Measurements from ENCODE around the gene BIVM.
A peak's percentile ranks its signal among the peaks of the same experiment; 100 is the strongest.

The BIVM gene

GRCh38 chr13:102793611-102794355 lies 5.1 kb upstream of the BIVM start:
- Histone ChIP-seq H3K27ac (ENCODE audit: low read length) (no peak overlapping the region), H3K36me3 (ENCODE audit: control insufficient read depth, low read depth, low read length) (peaks cover 20% of the 10 kb centered on the region), H3K27me3 (ENCODE audit: control insufficient read depth, insufficient read depth, low read length) (peaks cover 11% of the 10 kb centered on the region), H3K4me3 (ENCODE audit: low read length) (no peak overlapping the region), H3K4me1 (ENCODE audit: control insufficient read depth, low read depth, low read length) (peaks cover 7% of the 10 kb centered on the region), H3K9ac (ENCODE audit: low read length) (no peak overlapping the region), H3K9me3 (ENCODE audit: control insufficient read depth, low read depth, low read length) (no peaks in the 10 kb centered on the region)

- no peak overlapping the region for H3K27ac ChIP-seq (ENCODE audit: low read length)
- H3K9ac ChIP-seq (ENCODE audit: low read length), result peak overlapping the region; percentile 32
- no peaks in the 10 kb centered on the region for H3K4me1 ChIP-seq (ENCODE audit: control insufficient read depth, low read depth, low read length)
- no peaks in the 10 kb centered on the region for H3K9me3 ChIP-seq (ENCODE audit: control insufficient read depth, low read depth, low read length)
- H3K4me3 ChIP-seq (ENCODE audit: low read length), result peak overlapping the region; percentile 77
- peaks cover 28% of the 10 kb centered on the region for H3K27me3 ChIP-seq (ENCODE audit: control insufficient read depth, insufficient read depth, low read length)
- no peaks in the 10 kb centered on the region for H3K36me3 ChIP-seq (ENCODE audit: control insufficient read depth, low read depth, low read length)
Measured at GRCh38 chr13:102799426-102800144, 666 bp downstream of the BIVM start.

GRCh38 chr13:102800145-102801041 lies 1.5 kb downstream of the BIVM start:
- Histone ChIP-seq H3K4me3 (ENCODE audit: low read length) (peak overlapping the region; percentile 77), H3K36me3 (ENCODE audit: control insufficient read depth, low read depth, low read length) (no peaks in the 10 kb centered on the region), H3K9ac (ENCODE audit: low read length) (peak overlapping the region; percentile 36), H3K4me1 (ENCODE audit: control insufficient read depth, low read depth, low read length) (no peaks in the 10 kb centered on the region), H3K27me3 (ENCODE audit: control insufficient read depth, insufficient read depth, low read length) (peaks cover 28% of the 10 kb centered on the region), H3K9me3 (ENCODE audit: control insufficient read depth, low read depth, low read length) (no peaks in the 10 kb centered on the region), H3K27ac (ENCODE audit: low read length) (no peak overlapping the region)

- no peak overlapping the region for H3K4me3 ChIP-seq (ENCODE audit: low read length)
- no peak overlapping the region for H3K27ac ChIP-seq (ENCODE audit: low read length)
- no peaks in the 10 kb centered on the region for H3K36me3 ChIP-seq (ENCODE audit: control insufficient read depth, low read depth, low read length)
- peaks cover 5% of the 10 kb centered on the region for H3K27me3 ChIP-seq (ENCODE audit: control insufficient read depth, insufficient read depth, low read length)
- no peak overlapping the region for H3K9ac ChIP-seq (ENCODE audit: low read length)
- no peaks in the 10 kb centered on the region for H3K4me1 ChIP-seq (ENCODE audit: control insufficient read depth, low read depth, low read length)
- H3K9me3 ChIP-seq (ENCODE audit: control insufficient read depth, low read depth, low read length), result no peaks in the 10 kb centered on the region
Measured at GRCh38 chr13:102805680-102806079, 6.8 kb downstream of the BIVM start.

GRCh38 chr13:102807699-102808098 lies 8.8 kb downstream of the BIVM start:
- Histone ChIP-seq H3K4me3 (ENCODE audit: low read length) (no peak overlapping the region), H3K36me3 (ENCODE audit: control insufficient read depth, low read depth, low read length) (no peaks in the 10 kb centered on the region), H3K9me3 (ENCODE audit: control insufficient read depth, low read depth, low read length) (no peaks in the 10 kb centered on the region)

GRCh38 chr13:102812611-102813287 lies 13.8 kb downstream of the BIVM start:
- Histone ChIP-seq H3K27ac (ENCODE audit: low read length) (no peak overlapping the region), H3K4me3 (ENCODE audit: low read length) (no peak overlapping the region), H3K9ac (ENCODE audit: low read length) (no peak overlapping the region), H3K4me1 (ENCODE audit: control insufficient read depth, low read depth, low read length) (peaks cover 3% of the 10 kb centered on the region), H3K36me3 (ENCODE audit: control insufficient read depth, low read depth, low read length) (no peaks in the 10 kb centered on the region), H3K27me3 (ENCODE audit: control insufficient read depth, insufficient read depth, low read length) (no peaks in the 10 kb centered on the region), H3K9me3 (ENCODE audit: control insufficient read depth, low read depth, low read length) (no peaks in the 10 kb centered on the region)

More at GRCh38 chr13:102807699-102808098, 8.8 kb downstream of the BIVM start:
- Histone ChIP-seq H3K27ac (ENCODE audit: low read length) (no peak overlapping the region), H3K4me1 (ENCODE audit: control insufficient read depth, low read depth, low read length) (peaks cover 1% of the 10 kb centered on the region), H3K9ac (ENCODE audit: low read length) (no peak overlapping the region), H3K27me3 (ENCODE audit: control insufficient read depth, insufficient read depth, low read length) (no peaks in the 10 kb centered on the region)

GRCh38 chr13:102814025-102814607 lies 15.2 kb downstream of the BIVM start:
- no peak overlapping the region for H3K27ac ChIP-seq (ENCODE audit: low read length)

GRCh38 chr13:102814793-102815192 lies 15.9 kb downstream of the BIVM start:
- H3K4me1 ChIP-seq (ENCODE audit: control insufficient read depth, low read depth, low read length), result peaks cover 3% of the 10 kb centered on the region
- no peak overlapping the region for H3K27ac ChIP-seq (ENCODE audit: low read length)
- no peak overlapping the region for H3K4me3 ChIP-seq (ENCODE audit: low read length)
- H3K9ac ChIP-seq (ENCODE audit: low read length), result no peak overlapping the region
- H3K9me3 ChIP-seq (ENCODE audit: control insufficient read depth, low read depth, low read length), result no peaks in the 10 kb centered on the region
- H3K36me3 ChIP-seq (ENCODE audit: control insufficient read depth, low read depth, low read length), result no peaks in the 10 kb centered on the region
- no peaks in the 10 kb centered on the region for H3K27me3 ChIP-seq (ENCODE audit: control insufficient read depth, insufficient read depth, low read length)

More at GRCh38 chr13:102814025-102814607, 15.2 kb downstream of the BIVM start:
- no peaks in the 10 kb centered on the region for H3K9me3 ChIP-seq (ENCODE audit: control insufficient read depth, low read depth, low read length)
- H3K4me3 ChIP-seq (ENCODE audit: low read length), result no peak overlapping the region
- no peaks in the 10 kb centered on the region for H3K27me3 ChIP-seq (ENCODE audit: control insufficient read depth, insufficient read depth, low read length)
- H3K9ac ChIP-seq (ENCODE audit: low read length), result no peak overlapping the region
- peaks cover 3% of the 10 kb centered on the region for H3K4me1 ChIP-seq (ENCODE audit: control insufficient read depth, low read depth, low read length)
- H3K36me3 ChIP-seq (ENCODE audit: control insufficient read depth, low read depth, low read length), result no peaks in the 10 kb centered on the region

GRCh38 chr13:102815788-102816187 lies 16.9 kb downstream of the BIVM start:
- no peaks in the 10 kb centered on the region for H3K36me3 ChIP-seq (ENCODE audit: control insufficient read depth, low read depth, low read length)
- H3K4me1 ChIP-seq (ENCODE audit: control insufficient read depth, low read depth, low read length), result peaks cover 3% of the 10 kb centered on the region
- no peak overlapping the region for H3K27ac ChIP-seq (ENCODE audit: low read length)
- H3K27me3 ChIP-seq (ENCODE audit: control insufficient read depth, insufficient read depth, low read length), result no peaks in the 10 kb centered on the region
- H3K9me3 ChIP-seq (ENCODE audit: control insufficient read depth, low read depth, low read length), result no peaks in the 10 kb centered on the region
- no peak overlapping the region for H3K4me3 ChIP-seq (ENCODE audit: low read length)
- H3K9ac ChIP-seq (ENCODE audit: low read length), result no peak overlapping the region

- no peaks in the 10 kb centered on the region for H3K27me3 ChIP-seq (ENCODE audit: control insufficient read depth, insufficient read depth, low read length)
- no peak overlapping the region for H3K4me3 ChIP-seq (ENCODE audit: low read length)
- no peaks in the 10 kb centered on the region for H3K36me3 ChIP-seq (ENCODE audit: control insufficient read depth, low read depth, low read length)
- H3K27ac ChIP-seq (ENCODE audit: low read length), result no peak overlapping the region
- H3K9ac ChIP-seq (ENCODE audit: low read length), result no peak overlapping the region
- H3K4me1 ChIP-seq (ENCODE audit: control insufficient read depth, low read depth, low read length), result peaks cover 3% of the 10 kb centered on the region
- no peaks in the 10 kb centered on the region for H3K9me3 ChIP-seq (ENCODE audit: control insufficient read depth, low read depth, low read length)
Measured at GRCh38 chr13:102816708-102817107, 17.8 kb downstream of the BIVM start.
